Measurements from ENCODE around the gene C16orf96. TPM values are rescaled to one million over a fixed set of nuclear protein-coding genes. Genes with fewer than 3 reads are reported as not detected.

The C16orf96 gene
- total RNA-seq, 1 donor from 2014 or later, result 0.54 TPM

DNA sequence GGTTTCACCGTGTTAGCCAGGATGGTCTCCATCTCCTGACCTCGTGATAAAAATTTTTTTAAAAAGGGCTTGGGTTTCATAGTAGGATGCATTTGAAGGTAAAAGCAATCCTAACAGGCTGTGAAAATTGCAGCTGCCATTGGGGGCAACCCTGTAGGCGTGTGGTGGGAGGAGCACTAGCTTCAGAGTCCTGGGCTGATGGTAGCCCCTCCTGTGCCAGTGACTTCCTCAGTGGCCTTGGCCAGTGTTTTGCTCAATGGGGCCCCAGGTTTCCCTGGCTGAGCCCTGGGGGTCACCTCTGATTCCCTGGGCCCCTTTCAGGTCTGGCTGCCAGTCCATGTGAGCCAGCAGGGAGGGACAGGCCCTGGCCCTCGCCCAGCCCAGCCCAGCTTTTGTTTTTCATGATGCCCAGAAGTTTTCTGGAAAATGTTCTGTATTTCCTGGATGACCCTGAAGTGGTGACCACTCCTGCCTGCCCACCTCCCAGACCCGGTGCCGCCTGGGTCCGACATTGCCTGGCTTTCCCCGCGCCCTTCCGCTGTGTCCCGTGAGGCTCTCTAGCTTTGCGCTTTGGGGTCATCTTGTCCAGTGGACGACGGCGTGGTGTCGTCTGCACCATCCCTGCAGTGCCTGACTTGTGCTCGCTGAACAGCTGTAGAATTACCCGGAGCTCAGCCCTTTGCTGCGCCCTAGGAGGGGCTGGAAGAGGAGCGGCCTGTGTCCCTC, 77.9 kb downstream of the C16orf96 start:
- H3K4me1 Mint-ChIP-seq (ENCODE audit: unreplicated experiment), result peaks cover 9% of the 10 kb centered on the region
- no peaks in the 10 kb centered on the region for H3K9me3 Mint-ChIP-seq (ENCODE audit: unreplicated experiment)
- DNase-seq (ENCODE audit: low spot score), result no peak
- H3K27ac Mint-ChIP-seq (ENCODE audit: unreplicated experiment), result no peak overlapping the region
- TF ChIP-seq, protein P1, sequence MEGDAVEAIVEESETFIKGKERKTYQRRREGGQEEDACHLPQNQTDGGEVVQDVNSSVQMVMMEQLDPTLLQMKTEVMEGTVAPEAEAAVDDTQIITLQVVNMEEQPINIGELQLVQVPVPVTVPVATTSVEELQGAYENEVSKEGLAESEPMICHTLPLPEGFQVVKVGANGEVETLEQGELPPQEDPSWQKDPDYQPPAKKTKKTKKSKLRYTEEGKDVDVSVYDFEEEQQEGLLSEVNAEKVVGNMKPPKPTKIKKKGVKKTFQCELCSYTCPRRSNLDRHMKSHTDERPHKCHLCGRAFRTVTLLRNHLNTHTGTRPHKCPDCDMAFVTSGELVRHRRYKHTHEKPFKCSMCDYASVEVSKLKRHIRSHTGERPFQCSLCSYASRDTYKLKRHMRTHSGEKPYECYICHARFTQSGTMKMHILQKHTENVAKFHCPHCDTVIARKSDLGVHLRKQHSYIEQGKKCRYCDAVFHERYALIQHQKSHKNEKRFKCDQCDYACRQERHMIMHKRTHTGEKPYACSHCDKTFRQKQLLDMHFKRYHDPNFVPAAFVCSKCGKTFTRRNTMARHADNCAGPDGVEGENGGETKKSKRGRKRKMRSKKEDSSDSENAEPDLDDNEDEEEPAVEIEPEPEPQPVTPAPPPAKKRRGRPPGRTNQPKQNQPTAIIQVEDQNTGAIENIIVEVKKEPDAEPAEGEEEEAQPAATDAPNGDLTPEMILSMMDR (IDR thresholded peaks at IDR 0.05; ENCODE audit: unreplicated experiment), result no peak
- H3K4me3 Mint-ChIP-seq (ENCODE audit: unreplicated experiment), result peak overlapping the region; percentile 37
- H3K36me3 Mint-ChIP-seq (ENCODE audit: low read depth, unreplicated experiment), result peaks cover 12% of the 10 kb centered on the region
- H3K27me3 Mint-ChIP-seq (ENCODE audit: unreplicated experiment), result peaks cover 1% of the 10 kb centered on the region

DNA sequence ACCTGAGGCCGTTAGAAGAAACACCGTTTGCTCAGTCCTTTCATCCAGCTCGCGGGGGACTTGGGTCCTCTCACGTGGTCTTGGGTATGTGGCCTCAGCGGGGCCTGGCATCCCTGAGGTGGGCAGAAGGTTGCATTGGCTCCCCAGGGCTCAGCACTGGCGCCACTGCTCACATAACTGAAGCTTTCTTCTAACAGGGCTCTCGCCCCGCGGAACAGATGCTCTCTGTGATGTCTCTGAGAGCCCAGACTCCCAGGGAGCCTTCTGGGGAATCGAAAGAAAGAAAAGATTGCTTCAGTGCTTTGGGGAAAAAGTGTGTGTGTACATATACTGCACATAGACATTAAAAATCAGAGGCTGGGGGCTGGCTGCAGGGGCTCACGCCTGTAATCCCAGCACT, 78.6 kb downstream of the C16orf96 start:
- Mint-ChIP-seq H3K4me3 (ENCODE audit: unreplicated experiment) (peak overlapping the region; percentile 37), H3K27me3 (ENCODE audit: unreplicated experiment) (peaks cover 1% of the 10 kb centered on the region), H3K4me1 (ENCODE audit: unreplicated experiment) (peaks cover 9% of the 10 kb centered on the region), H3K27ac (ENCODE audit: unreplicated experiment) (no peak overlapping the region), H3K9me3 (ENCODE audit: unreplicated experiment) (no peaks in the 10 kb centered on the region), H3K36me3 (ENCODE audit: low read depth, unreplicated experiment) (peaks cover 9% of the 10 kb centered on the region)
- no peak for DNase-seq (ENCODE audit: low spot score)
- TF ChIP-seq, protein P1 (IDR thresholded peaks at IDR 0.05; ENCODE audit: unreplicated experiment), result no peak

DNA sequence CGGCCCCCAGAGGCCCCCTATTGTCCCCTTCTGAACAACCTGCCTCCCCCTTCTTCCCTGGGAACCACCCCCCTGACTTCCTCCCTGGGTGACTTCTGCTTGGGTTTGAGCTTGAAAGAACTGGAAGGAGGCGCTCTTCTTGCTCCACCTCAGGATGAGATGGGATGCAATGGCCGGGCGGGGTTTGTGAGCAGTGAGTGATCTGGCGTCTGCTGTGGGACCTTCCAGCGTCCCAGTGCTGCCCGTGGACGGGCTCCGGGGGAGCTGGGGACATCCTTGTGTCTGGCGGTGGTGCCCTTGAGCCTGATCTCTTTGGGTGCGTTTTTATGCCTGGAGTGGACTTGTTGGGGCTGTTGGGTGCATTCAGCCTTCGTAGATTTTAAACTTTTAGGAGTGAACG, 80.1 kb downstream of the C16orf96 start:
- DNase-seq (ENCODE audit: low spot score), result no peak
- H3K27me3 Mint-ChIP-seq (ENCODE audit: unreplicated experiment), result peaks cover 3% of the 10 kb centered on the region
- H3K27ac Mint-ChIP-seq (ENCODE audit: unreplicated experiment), result no peak overlapping the region
- TF ChIP-seq, protein P1 (IDR thresholded peaks at IDR 0.05; ENCODE audit: unreplicated experiment), result no peak
- no peak overlapping the region for H3K4me3 Mint-ChIP-seq (ENCODE audit: unreplicated experiment)
- H3K9me3 Mint-ChIP-seq (ENCODE audit: unreplicated experiment), result no peaks in the 10 kb centered on the region
- peaks cover 6% of the 10 kb centered on the region for H3K36me3 Mint-ChIP-seq (ENCODE audit: low read depth, unreplicated experiment)
- peaks cover 9% of the 10 kb centered on the region for H3K4me1 Mint-ChIP-seq (ENCODE audit: unreplicated experiment)

- peaks cover 9% of the 10 kb centered on the region for H3K4me1 Mint-ChIP-seq (ENCODE audit: unreplicated experiment)
- TF ChIP-seq, protein P1 (IDR thresholded peaks at IDR 0.05; ENCODE audit: unreplicated experiment), result no peak
- H3K36me3 Mint-ChIP-seq (ENCODE audit: low read depth, unreplicated experiment), result peaks cover 4% of the 10 kb centered on the region
- DNase-seq (ENCODE audit: low spot score), result no peak
- H3K4me3 Mint-ChIP-seq (ENCODE audit: unreplicated experiment), result no peak overlapping the region
- H3K27ac Mint-ChIP-seq (ENCODE audit: unreplicated experiment), result no peak overlapping the region
- peaks cover 3% of the 10 kb centered on the region for H3K27me3 Mint-ChIP-seq (ENCODE audit: unreplicated experiment)
- H3K9me3 Mint-ChIP-seq (ENCODE audit: unreplicated experiment), result no peaks in the 10 kb centered on the region
These were observed 81.5 kb downstream of the C16orf96 start for GRCh38 chr16:4637501-4638166.

Data from endothelial cell (in vitro differentiated cells).